Smooth muscle cell (in vitro differentiated cells): ENCODE data around the gene NEURL1. TPM values are rescaled to one million over a fixed set of nuclear protein-coding genes. Genes with fewer than 3 reads are reported as not detected.

Experiments
- DNase-seq: peaks from one replicate; lab custom pipeline; 2025; ENCODE audit not compliant: unreplicated experiment; lab: John Stamatoyannopoulos, UW
- H2AFZ ChIP-seq: fragments of 200-600 bp; sonication (generic); 2 replicates; pipeline ENCODE4 v1.6.0; 2016; ENCODE audit warnings: antibody characterized with exemption, low read depth, mild to moderate bottlenecking
- H3F3A ChIP-seq: fragments of 200-600 bp; sonication (generic); 2 replicates; pipeline ENCODE4 v1.6.0; 2017; ENCODE audit warnings: antibody characterized with exemption, low read depth
- H3K27ac ChIP-seq: fragments of 200-600 bp; sonication (generic); 2 replicates; pipeline ENCODE4 v1.5.1; 2016; ENCODE audit warnings: low read depth, mild to moderate bottlenecking
- H3K27me3 ChIP-seq: fragments of 200-600 bp; sonication (generic); 2 replicates; pipeline ENCODE4 v1.6.1; 2016; ENCODE audit warnings: low read depth, mild to moderate bottlenecking
- H3K36me3 ChIP-seq: fragments of 200-600 bp; sonication (generic); 2 replicates; pipeline ENCODE4 v1.5.1; 2016; ENCODE audit warnings: low read depth
- H3K4me1 ChIP-seq: fragments of 200-600 bp; sonication (generic); 2 replicates; pipeline ENCODE4 v1.5.1; 2016; ENCODE audit warnings: low read depth
- H3K4me2 ChIP-seq: fragments of 200-600 bp; sonication (generic); 2 replicates; pipeline ENCODE4 v1.6.0; 2016; ENCODE audit warnings: mild to moderate bottlenecking
- H3K4me3 ChIP-seq: fragments of 200-600 bp; sonication (generic); 2 replicates; pipeline ENCODE4 v1.5.1; 2016; ENCODE audit warnings: mild to moderate bottlenecking
- H3K79me2 ChIP-seq: fragments of 200-600 bp; sonication (generic); 2 replicates; pipeline ENCODE4 v1.6.0; 2016; ENCODE audit warnings: low read depth, mild to moderate bottlenecking
- H3K9ac ChIP-seq: fragments of 200-600 bp; sonication (generic); 2 replicates; pipeline ENCODE4 v1.6.0; 2016; ENCODE audit warnings: low read depth
- H3K9me3 ChIP-seq: fragments of 200-600 bp; sonication (generic); replicated peaks from 2 replicates; pipeline ENCODE4 v1.5.1; 2016; ENCODE audit warnings: low read depth
- H4K20me1 ChIP-seq: fragments of 200-600 bp; sonication (generic); 2 replicates; pipeline ENCODE4 v1.6.0; 2016; ENCODE audit warnings: low read depth
- CTCF ChIP-seq: fragments of 200-600 bp; sonication (generic); IDR thresholded peaks from 2 replicates; pipeline ENCODE4 v1.5.1; 2017; ENCODE audit warnings: borderline replicate concordance, mild to moderate bottlenecking, antibody characterized with exemption; ENCODE audit not compliant: insufficient read depth, poor library complexity, severe bottlenecking
- WGBS: methylation state at CpG from one replicate; pipeline ENCODE4 v1.1.7; 2016; ENCODE audit warnings: low lambda C conversion rate; 5-methylcytosine and 5-hydroxymethylcytosine counted together
- polyA plus RNA-seq: library from polyadenylated mRNA; unstranded; fragments of >200 nt; fragmentation: Nextera tagmentation; extraction: Ambion mirVana; gene quantifications from 2 replicates; pipeline ENCODE4 v1.2.1, GENCODE V29; 2016
- total RNA-seq: library from RNA; depleted of rRNA; stranded (reverse); fragments of >200 nt; gene quantifications from 2 replicates; pipeline ENCODE4 v1.2.3, GENCODE V29; 2014

NEURL1 gene, protein sequence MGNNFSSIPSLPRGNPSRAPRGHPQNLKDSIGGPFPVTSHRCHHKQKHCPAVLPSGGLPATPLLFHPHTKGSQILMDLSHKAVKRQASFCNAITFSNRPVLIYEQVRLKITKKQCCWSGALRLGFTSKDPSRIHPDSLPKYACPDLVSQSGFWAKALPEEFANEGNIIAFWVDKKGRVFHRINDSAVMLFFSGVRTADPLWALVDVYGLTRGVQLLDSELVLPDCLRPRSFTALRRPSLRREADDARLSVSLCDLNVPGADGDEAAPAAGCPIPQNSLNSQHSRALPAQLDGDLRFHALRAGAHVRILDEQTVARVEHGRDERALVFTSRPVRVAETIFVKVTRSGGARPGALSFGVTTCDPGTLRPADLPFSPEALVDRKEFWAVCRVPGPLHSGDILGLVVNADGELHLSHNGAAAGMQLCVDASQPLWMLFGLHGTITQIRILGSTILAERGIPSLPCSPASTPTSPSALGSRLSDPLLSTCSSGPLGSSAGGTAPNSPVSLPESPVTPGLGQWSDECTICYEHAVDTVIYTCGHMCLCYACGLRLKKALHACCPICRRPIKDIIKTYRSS
- total RNA-seq (0.04 and 0.40 TPM in 2 replicates), polyA plus RNA-seq (0.91 and 1.1 TPM in 2 replicates)

GRCh38 chr10:103493362-103493915 lies at the start of gene NEURL1:
Gene NEURL1 (plus strand): TSS chr10:103493705. CDS start chr10:103494388, 683 bp downstream.
- H3F3A ChIP-seq = peaks cover 12% of the 10 kb centered on the region
- peaks cover 4% of the 10 kb centered on the region for H3K4me1 ChIP-seq
- peak within 1 kb of the TSS; percentile 12 for H3K27ac ChIP-seq
- TF ChIP-seq CTCF = no peak
- peak within 1 kb of the TSS; percentile 64 for H3K4me3 ChIP-seq
- peak within 1 kb of the TSS; percentile 69 for H2AFZ ChIP-seq
- no peaks in the 10 kb centered on the region for H4K20me1 ChIP-seq
- peak within 1 kb of the TSS; percentile 92 for H3K4me2 ChIP-seq
- no peaks in the 10 kb centered on the region for H3K9me3 ChIP-seq
- H3K9ac ChIP-seq = no peak within 1 kb of the TSS
- peaks cover 42% of the 10 kb centered on the region for H3K27me3 ChIP-seq
- H3K36me3 ChIP-seq = no peaks in the 10 kb centered on the region
- no peak for DNase-seq
- no peaks in the 10 kb centered on the region for H3K79me2 ChIP-seq
- WGBS = 7% methylated on average over 42 of the region's 65 CpGs

DNA sequence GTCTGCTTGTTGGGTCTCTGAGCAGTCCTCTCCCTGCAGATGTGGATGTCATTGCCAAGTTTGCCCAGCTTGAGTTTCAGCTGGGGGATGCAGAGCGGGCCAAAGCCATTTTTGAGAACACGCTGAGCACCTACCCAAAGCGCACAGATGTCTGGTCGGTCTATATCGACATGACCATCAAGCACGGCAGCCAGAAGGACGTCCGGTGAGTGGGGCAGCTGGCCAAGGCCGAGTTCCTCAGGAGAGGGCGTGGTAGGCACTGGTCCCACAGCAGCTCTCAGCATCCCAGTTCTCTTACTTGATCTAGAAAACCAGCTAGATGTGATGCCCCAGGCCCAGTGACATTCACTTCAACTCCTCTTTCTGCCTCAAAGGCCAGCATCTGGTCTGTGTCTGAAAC lies 49.0 kb upstream of the NEURL1 start:
- peaks cover 6% of the 10 kb centered on the region for H3F3A ChIP-seq
- no peak for TF ChIP-seq CTCF
- H4K20me1 ChIP-seq = no peaks in the 10 kb centered on the region
- H2AFZ ChIP-seq = no peak overlapping the region
- peaks cover 3% of the 10 kb centered on the region for H3K36me3 ChIP-seq
- no peak overlapping the region for H3K4me2 ChIP-seq
- no peaks in the 10 kb centered on the region for H3K79me2 ChIP-seq
- no peaks in the 10 kb centered on the region for H3K27me3 ChIP-seq
- H3K9me3 ChIP-seq = no peaks in the 10 kb centered on the region
- H3K9ac ChIP-seq = no peak overlapping the region
- H3K4me1 ChIP-seq = no peaks in the 10 kb centered on the region
- DNase-seq = no peak
- WGBS = 98% methylated on average over 10 of the region's 10 CpGs
- no peak overlapping the region for H3K27ac ChIP-seq
- H3K4me3 ChIP-seq = no peak overlapping the region

DNA sequence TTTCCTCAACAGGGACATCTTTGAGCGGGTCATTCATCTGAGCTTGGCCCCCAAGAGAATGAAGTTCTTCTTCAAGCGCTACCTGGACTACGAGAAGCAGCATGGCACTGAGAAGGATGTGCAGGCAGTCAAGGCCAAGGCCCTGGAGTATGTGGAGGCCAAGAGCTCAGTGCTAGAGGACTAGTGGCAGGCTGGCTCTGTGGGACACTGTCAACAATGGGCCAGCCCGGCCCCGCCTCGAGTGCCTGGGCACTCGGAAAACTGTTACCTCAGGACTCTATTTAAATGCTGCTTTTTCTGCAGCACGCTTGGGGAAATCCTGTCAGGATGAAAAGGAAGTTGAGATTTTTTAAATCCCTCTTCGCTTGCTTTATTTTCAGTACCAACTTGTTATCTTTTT lies 48.1 kb upstream of the NEURL1 start:
- Histone ChIP-seq H3K9ac (no peak overlapping the region), H3K79me2 (no peaks in the 10 kb centered on the region), H3K4me3 (no peak overlapping the region), H3K4me1 (no peaks in the 10 kb centered on the region), H3K9me3 (no peaks in the 10 kb centered on the region), H3K27ac (no peak overlapping the region), H4K20me1 (no peaks in the 10 kb centered on the region), H2AFZ (no peak overlapping the region), H3K36me3 (peaks cover 3% of the 10 kb centered on the region), H3K27me3 (no peaks in the 10 kb centered on the region), H3F3A (peaks cover 6% of the 10 kb centered on the region), H3K4me2 (no peak overlapping the region)
- DNase-seq = no peak
- WGBS = 98% methylated on average over 9 of the region's 9 CpGs
- TF ChIP-seq CTCF = no peak
